Activated T-helper 1 cell treated with anti-CD3 and anti-CD28 coated beads, Interleukin-2, amount 50 U/mL, for 16 hours (primary cell): ENCODE results near the gene RNF145.
"Not testable (repeated sequence)": the region's sequence is repeated elsewhere in the genome, so short reads cannot be mapped to it uniquely, and the experiment has no call there.

Experiments used
- DNase-seq, 2 donors: peaks; one replicate each; pipeline ENCODE4 v3.0.0-alpha.2; 2020; ENCODE audit warnings: low read depth in 1 of 2, low spot score in 1 of 2

Gene RNF145

DNA sequence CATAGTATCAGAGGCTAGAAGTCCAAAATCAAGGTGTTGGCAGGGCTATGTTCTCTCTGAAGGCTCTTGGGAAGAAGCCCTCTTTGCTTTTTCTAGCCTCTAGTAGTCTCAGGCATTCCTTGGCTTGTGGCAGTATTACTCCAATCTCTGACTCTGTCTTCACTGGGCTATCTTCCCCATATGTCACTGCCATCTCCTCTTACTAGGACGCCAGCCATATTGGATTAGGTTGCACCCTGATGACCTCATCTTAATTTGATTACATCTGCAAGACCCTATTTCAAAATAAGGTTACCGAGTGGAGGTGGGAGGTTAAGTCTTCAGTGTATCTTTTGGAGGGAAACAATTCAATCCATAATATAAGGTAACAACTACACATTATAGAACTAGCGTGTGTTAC, 88.3 kb downstream of the RNF145 start:
- DNase-seq, result no peak

DNA sequence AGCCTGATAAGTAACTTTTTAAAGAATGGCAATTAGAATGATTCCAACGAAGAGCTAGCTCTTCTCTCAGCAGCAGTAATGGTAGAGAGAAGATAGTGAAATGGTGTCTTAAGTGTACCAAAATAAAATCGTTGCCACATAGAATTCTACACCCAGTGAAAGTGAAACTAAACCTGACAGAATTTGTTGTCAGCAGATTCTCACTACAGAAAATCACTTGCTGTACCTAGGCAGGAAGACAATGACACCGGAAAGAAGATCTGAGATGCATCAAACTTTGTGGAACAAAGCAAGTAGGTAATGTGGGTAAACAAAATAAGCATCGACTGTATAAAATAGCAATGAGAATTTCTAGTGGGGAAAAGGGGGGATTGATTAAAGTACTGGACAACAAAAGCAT, 88.9 kb downstream of the RNF145 start:
- DNase-seq, result no peak

DNA sequence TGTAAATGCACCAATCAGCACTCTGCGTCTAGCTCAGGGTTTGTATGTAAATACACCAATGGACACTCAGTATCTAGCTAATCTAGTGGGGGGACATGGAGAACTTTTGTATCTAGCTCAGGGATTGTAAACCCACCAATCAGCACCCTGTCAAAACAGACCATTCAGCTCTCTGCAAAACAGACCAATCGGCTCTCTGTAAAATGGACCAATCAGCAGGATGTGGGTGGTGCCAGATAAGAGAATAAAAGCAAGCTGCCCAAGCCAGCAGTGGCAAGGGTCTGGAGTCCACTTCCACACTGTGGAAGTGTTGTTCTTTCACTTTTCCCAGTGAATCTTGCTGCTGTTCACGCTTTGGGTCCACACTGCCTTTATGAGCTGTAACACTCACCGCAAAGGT, 89.5 kb downstream of the RNF145 start:
- DNase-seq, result not testable (repeated sequence)

DNA sequence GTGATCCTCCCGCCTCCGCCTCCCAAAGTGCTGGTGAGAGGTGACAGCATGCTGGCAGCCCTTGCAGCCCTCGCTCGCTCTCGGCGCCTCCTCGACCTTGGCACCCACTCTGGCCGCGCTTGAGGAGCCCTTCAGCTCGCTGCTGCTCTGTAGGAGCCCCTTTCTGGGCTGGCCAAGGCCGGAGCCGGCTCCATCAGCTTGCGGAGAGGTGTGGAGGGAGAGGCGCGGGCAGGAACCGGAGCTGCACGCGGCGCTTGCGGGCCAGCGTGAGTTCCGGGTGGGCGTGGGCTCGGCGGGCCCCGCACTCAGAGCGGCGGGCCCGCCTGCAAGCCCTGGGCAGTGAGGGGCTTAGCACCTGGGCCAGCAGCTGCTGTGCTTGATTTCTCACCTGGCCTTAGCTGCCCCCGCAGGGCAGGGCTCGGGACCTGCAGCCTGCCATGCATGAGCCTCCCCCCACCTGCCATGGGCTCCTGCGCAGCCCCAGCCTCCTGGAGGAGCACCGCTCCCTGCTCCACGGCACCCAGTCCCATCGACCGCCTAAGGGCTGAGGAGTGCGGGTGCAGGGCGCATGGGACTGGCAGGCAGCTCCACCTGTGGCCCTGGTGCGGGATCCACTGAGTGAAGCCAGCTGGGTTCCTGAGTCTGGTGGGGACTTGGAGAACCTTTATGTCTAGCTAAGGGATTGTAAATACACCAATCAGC, 90.2 kb downstream of the RNF145 start:
- DNase-seq, result not testable (repeated sequence)

DNA sequence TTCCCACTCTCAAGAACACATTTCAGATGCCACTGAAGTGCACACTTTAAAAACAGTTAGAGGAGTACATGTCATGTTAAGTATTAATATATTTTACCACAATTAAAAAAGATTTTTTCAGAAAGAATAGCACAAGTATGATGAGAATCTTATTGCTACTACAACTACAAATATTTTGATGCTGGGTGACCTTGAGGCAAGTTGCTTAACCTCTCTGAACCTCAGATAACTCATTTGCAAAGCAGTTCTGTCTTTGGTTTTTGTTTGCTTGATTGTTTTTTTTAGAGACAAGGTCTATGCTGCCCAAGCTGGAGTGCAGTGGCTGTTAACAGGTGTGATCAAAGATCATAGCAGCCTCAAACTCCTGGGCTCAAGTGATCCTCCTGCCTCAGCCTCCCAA, 95.9 kb downstream of the RNF145 start:
- no peak for DNase-seq

DNA sequence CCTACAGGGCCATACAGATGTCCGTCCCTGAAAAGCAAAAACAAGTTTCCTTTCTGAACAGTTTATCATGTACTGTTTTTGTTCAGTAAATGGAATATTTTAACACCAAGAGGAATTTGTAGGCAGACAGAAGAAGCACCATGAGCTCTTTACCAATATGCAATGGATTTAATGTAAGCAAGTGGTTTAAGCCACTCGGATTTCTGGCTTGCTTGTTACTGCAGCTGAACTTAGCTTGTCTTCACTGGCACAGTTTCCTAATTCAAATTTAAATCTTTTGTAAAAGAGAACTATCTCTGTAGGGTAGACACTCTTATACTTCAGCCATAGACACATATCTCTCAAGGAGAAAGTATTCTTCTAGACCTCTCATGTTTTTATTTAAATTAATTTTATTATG, 96.9 kb downstream of the RNF145 start:
- no peak for DNase-seq
